ENCODE results near the gene FIGNL2. TPM values are rescaled to one million over a fixed set of nuclear protein-coding genes. Genes with fewer than 3 reads are reported as not detected.

FIGNL2 gene
- total and polyA plus RNA-seq, 10 donors: 0.20 to 3.0 (median 1.4) TPM

- TF ChIP-seq CTCF (IDR thresholded peaks at IDR 0.05 in 8 of 11, conservative IDR thresholded peaks at IDR 0.05 in 3 of 11): no peak
- TF ChIP-seq POLR2A (IDR thresholded peaks at IDR 0.05): no peak
- no peak for TF ChIP-seq POLR2AphosphoS5 (IDR thresholded peaks at IDR 0.05)
- H3K27ac ChIP-seq: no peak overlapping the region
- WGBS, 5 donors: 90 to 96% (median 93%) methylated on average over 1 of the region's 1 CpG
- DNase-seq: no peak
- H3K9me3 ChIP-seq: no peaks in the 10 kb centered on the region
- no peak overlapping the region for H3K4me3 ChIP-seq
- intact Hi-C loops (cut with DNase I; ENCODE audit: low total_unique reads): no loop called here
- H3K4me1 ChIP-seq: no peaks in the 10 kb centered on the region
- peaks cover 0 to 21% (median 0%) of the 10 kb centered on the region in 6 donors for H3K36me3 ChIP-seq
- H3K27me3 ChIP-seq (replicated peaks in 1 of 7): no peaks in the 10 kb centered on the region
These were observed 77.5 kb downstream of the FIGNL2 start for GRCh38 chr12:51771008-51771407.

Other genes with a start within 250 kb of the FIGNL2 start
- gene ANKRD33, start 39.4 kb upstream of the FIGNL2 start, total RNA-seq: not detected
- gene ANKRD33, start 39.4 kb upstream of the FIGNL2 start, polyA plus RNA-seq: not detected
- gene ACVRL1, start 58.8 kb upstream of the FIGNL2 start, total RNA-seq: 100 to 1,000 TPM in 2 of 7 donors, 10 to 100 TPM in 5; 58.6 to 109 (median 92.3) TPM
- gene ACVRL1, start 58.8 kb upstream of the FIGNL2 start, polyA plus RNA-seq: 10 to 100 TPM; 12.5 to 21.0 (median 13.5) TPM
- 10 to 100 TPM; 15.7 to 27.6 (median 23.5) TPM for gene ACVR1B, start 103.0 kb upstream of the FIGNL2 start, total RNA-seq
- 1 to 10 TPM; 2.8 to 7.4 (median 2.8) TPM for gene ACVR1B, start 103.0 kb upstream of the FIGNL2 start, polyA plus RNA-seq
- 100 to 1,000 TPM in 1 of 7 donors, 10 to 100 TPM in 6; 31.7 to 141 (median 69.5) TPM for gene TAMALIN, start 158.2 kb upstream of the FIGNL2 start, total RNA-seq
- 10 to 100 TPM; 25.5 to 38.2 (median 35.2) TPM for gene TAMALIN, start 158.2 kb upstream of the FIGNL2 start, polyA plus RNA-seq
- gene NR4A1, start 202.7 kb upstream of the FIGNL2 start, total RNA-seq: 100 to 1,000 TPM in 1 of 7 donors, 10 to 100 TPM in 6; 12.0 to 113 (median 58.4) TPM
- gene NR4A1, start 202.7 kb upstream of the FIGNL2 start, polyA plus RNA-seq: 10 to 100 TPM; 11.8 to 43.5 (median 13.7) TPM
- 10 to 100 TPM; 23.5 to 40.1 (median 32.3) TPM for gene ATG101, start 221.3 kb upstream of the FIGNL2 start, total RNA-seq
- 10 to 100 TPM; 32.0 to 81.1 (median 35.3) TPM for gene ATG101, start 221.3 kb upstream of the FIGNL2 start, polyA plus RNA-seq
- gene SMIM41, start 231.0 kb upstream of the FIGNL2 start, total RNA-seq: 1 to 10 TPM in 6 of 7 donors, under 1 TPM in 1; 0.64 to 8.1 (median 4.9) TPM
- 1 to 10 TPM in 2 of 3 donors, under 1 TPM in 1; 0.85 to 1.7 (median 1.1) TPM for gene SMIM41, start 231.0 kb upstream of the FIGNL2 start, polyA plus RNA-seq

Data from spleen (tissue), 11 donors.